CD1c-positive myeloid dendritic cell (primary cell): ENCODE measurements around the gene LAMC2.

Experiments used
- DNase-seq: peaks from one replicate; pipeline ENCODE4 v3.0.0-alpha.2; 2016; ENCODE audit errors: extremely low spot score

The LAMC2 gene

DNA sequence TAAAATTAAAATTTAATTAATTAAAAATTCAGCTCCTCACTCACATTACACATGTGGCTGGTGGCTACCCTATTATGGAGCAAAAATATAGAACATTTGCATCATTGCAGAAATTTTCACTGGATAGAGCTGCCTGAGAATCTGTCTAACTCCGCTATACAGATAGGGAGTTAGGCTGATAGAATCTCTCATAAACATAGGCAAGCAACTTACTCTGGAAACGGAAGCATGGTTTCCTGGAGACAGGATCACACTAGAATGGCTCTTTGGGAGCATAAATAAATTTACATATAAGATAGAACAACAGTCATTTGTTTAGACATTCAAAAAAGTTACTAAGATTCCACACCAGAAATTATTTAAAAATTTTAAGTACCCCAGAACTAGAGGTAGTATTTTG is 12.2 kb upstream of the LAMC2 start:
- no peak for DNase-seq

DNA sequence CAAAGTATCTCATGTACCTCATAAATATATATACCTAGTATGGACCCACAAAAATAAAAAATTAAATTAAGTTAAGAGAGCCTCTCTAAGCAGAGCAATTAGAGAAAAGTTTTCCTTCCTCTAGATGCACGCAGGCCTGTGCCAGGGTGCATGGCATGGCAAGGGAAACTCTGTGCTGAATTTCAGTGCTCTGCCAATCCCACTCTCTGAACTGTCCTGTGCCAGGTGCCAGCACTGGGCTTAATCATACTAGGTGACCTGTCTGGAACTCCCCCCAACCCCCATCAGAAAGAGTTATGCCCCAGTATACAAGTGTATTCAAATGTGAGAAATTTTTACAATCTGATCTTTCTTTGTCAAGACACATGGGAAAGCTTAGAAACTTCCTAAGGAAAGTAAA is 10.4 kb upstream of the LAMC2 start:
- DNase-seq: no peak

DNA sequence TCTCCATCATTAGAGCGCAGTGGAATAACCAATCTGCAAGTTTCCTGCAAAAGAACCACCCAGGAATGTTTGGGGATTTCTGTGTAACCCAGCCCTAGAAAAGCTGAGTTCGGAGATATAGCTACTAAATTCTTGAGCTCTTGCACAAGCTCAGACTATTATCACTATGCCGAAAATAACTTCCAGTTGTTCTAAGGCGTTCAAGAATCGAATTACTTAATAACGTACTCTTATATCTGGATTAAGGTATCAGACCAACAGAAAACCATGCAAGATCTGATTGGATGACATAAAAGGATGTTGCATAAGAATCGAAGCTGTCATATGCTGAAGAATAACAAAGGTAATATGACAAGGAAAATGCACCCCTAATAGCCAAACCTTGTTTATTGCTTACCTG is 7.5 kb upstream of the LAMC2 start:
- DNase-seq: no peak

DNA sequence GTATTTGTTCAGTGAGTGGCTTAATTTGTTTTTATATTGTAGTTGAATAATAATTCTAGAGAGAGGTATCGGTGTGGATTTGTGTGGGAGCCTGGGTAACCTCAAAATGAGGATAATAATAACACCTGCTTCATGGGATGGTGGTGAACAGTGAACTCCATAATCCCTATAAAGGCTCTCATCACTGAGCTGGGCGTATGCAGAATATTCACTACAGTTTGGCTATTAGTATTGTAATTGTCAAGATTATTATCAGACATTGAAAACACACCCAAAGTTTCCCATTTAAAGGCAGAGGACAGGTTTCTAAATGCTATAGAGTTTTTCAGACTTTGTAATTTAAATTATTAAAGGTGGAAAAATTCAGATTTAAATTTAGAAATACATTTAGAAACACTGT is 7.0 kb upstream of the LAMC2 start:
- no peak for DNase-seq

DNA sequence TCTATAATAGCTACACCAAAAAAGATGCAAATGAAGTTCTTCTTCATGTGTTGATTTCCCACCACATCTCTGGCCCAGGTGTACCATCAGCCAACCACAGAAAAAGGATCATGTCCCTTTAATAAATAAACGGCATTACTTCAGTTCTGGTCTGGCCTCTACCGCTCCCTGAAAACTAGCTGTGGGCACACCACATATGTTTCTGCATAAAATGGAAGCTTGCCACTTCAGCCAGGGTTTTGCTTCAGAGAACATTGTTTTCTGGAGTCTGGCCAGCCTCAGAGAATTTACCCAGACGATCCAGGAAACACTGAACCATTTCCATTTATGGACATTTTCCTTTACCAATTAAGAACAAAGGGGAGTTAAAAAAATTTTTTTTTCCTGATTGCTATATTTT is 5.8 kb upstream of the LAMC2 start:
- DNase-seq: no peak

DNA sequence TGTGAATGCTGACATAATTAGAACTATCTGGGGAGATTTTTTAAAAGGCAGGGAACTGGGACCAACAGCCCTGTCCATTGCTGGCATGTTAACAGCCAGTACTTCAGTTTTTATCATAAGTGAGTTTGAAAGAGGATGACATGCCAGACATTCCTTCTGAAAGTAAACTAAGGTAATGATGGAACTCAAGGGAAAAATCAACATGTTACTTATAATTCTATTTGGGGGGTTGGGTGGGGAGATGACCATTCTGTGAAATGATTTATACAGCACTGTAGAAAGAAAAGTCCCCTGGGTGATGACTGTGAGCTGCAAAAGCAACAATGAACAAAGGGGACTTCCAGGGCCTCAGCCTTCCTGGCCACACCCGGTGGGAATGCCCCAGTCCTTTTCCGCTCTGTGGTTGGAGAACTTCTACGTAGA is 5.4 kb upstream of the LAMC2 start:
- no peak for DNase-seq

DNA sequence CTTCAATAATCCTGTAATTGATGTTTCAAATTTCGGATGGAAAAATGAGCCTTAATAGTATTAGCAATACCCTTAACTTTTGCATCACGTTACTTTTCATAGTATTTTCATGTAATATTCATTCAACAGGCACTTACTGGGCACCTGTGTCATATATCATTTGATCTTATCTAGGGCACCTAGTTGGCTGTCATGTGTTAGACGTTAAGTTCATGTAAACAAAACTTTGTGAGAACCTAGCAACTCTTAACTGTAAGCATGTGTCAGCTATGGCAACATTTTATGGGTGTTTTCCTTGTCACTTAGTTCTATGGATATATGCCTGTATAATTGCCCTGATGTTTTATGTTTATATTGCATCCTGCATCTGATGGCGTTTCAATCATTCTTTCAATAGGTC is 777 bp downstream of the LAMC2 start:
- no peak for DNase-seq

DNA sequence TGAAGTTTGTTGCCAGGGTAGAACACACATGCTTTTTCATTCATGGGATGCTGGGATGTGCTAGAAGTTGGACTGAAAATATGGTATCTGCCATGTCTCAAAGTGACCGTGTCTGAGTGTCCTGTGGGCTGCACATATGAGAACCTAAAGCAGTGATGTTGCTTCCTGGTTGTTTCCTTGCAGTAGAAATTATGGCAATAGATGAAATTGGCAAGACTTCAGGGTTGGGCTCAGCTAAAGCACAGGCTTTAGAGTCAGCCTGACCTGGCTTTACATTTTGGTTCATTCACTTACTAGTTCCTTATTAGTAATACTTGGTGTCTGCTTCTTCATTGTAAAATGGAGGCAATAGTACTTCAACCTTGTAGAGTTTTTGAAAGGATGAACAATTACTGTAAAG is 2.2 kb downstream of the LAMC2 start:
- DNase-seq: no peak

DNA sequence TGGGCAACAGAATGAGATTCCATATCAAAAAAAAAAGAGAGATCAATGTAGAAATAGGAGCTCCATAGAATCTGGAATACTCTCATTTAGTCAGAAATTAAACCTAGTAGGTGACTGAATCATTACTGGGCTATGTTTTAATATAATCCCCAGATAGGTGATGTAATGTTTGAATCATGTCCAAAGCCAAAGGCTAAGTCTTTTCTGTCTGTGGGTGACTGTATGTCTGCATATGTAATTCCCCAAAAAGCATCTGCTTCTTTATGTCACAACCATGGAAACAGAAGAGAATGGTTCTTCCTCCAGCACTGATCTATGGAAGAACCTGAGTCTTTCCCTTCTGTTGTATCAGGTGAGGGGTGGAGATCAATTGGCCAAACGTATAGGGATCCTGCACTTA is 5.8 kb downstream of the LAMC2 start:
- no peak for DNase-seq

DNA sequence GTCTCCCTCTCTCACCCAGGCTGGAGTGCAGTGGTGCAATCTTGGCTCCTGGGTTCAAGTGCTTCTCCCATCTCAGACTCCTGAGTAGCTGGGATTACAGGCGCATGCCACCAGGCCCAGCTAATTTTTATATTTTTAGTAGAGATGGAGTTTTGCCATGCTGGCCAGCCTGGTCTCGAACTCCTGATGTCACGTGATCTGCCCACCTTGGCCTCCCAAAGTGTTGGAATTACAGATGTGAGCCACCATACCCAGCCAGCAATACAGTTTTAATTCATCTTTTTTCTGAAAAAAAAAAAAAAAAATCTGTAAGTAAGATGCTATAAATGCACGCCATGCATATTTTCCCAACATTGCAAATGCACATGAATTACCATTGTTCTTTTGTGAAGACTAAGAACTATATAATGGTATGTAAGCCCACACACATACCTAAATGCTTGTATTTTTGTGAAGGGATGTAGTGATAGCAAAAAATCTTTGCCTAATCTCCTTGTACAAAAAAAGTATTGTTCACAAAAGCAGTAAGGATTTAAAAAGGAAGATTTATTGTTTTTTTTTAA is 8.0 kb downstream of the LAMC2 start:
- DNase-seq: no peak

DNA sequence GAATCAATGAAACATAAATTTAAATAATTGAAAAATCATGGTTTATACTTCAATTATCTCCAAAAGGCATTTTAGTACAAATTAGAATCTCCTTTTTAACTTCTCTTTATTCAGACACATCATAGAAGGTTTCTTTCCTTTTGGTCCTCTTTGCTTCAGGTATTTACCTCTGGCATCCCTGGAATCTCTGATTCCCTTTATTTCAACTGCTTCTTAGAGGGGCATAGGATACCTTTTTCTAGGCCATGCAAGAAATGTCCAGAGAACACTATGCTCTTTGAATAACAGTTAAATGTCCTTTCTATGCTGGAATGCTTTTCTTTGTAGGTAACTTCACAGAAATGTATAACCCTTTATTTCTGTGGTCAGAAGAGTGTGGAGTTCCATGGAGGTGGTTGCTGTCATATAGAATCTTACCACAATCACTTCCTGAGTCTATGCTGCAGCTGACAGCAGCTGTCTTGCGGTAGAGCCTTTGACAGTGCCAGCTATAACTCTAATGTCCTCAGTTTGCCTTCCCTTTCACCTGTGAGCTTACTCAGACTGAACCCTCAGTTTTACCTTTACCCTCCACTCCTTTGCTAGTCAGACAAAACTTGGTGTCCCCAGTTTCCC is 8.6 kb downstream of the LAMC2 start:
- DNase-seq: no peak

DNA sequence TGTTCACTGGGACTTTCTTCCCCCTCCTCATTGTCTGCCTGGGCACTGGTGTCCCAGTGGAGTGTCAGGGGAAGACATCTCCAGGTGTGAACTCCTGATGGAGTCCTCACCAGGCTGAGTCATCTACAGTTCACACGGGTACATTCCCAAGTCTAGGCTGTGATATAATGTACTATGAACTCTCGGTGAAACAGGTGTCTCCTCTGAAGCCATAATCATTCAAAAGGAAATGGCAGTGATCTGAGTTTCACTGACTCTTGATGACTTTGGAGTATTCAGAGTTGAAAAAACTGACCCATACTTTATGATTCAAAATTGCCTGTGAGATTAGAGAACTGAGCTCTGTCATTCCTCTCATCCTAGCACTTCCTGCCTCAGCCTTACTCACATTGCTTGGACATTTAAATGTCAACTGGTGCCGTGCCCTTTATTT is 9.1 kb downstream of the LAMC2 start:
- no peak for DNase-seq

DNA sequence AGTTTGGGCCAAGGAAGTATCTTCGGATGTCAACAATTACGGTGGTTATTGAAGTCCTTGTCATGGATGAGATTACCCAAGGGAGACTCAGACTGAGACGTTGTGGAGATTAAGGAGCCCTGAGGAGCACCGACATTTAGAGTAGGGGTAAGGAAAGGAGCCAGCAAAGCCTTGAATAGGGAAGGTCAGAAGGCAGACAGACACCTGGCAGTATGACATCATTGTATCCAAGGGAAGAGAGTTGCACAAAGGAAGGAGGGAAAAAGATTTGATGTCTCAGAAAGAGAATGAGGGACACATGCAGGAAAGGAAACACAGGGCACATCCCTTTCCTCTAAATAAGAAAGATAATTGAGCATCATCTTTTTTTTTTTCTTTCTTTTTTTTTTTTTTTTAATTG is 11.7 kb downstream of the LAMC2 start:
- no peak for DNase-seq

DNA sequence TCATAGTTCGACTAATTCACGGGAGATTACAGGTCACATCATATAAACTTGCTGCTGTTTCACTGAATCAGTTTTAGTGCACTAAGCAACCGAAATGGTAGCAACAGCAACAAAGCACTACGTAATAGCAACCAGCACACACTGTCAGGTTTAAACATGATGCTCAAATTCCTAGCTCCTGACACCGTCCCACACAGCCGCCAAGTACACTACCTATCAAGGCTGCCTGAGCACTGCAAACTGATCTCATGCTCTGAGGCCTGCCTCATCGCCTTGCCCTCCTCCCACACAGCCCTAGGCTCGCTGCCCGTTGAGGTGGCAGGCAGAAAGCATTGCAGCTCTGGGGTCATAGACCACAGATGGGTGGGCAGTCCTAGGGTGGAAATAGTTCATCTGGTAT is 12.4 kb downstream of the LAMC2 start:
- no peak for DNase-seq

DNA sequence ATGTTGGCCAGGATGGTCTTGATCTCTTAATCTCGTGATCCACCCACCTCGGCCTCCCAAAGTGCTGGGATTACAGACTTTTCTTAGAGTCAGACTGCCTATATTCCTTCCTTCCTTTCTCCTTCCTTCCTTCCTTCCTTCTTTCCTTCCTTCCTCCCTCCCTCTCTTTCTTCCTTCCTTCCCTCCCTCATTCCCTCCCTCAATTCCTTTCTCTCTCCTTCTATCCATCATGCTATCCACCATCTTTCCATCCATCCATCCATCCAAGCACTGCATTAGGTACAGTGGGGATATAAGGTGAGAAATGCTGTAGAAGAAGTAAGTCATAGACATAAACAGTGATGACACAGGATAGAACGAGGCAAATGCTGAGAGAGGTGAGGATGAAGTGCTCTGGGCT is 13.2 kb downstream of the LAMC2 start:
- DNase-seq: no peak

DNA sequence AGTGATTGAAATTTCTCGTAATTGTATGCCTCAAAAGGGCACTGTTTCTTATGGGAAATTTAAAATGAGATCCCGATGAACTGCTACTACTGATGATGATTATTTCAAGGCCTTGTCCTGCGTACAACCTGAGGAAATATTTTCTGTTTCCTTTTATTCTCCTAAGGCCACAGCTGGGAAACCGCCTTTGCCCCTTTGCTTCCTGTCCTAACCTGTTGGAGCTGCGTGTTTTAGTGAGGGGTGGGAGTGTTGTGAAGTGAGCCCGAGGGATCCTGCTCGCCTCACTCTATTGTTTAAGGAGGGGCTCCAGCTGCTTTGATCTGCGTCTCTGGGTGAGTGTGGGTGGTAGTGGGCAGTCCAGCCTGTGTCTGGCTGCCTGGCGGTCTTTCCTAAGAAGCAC is 14.4 kb downstream of the LAMC2 start:
- no peak for DNase-seq

DNA sequence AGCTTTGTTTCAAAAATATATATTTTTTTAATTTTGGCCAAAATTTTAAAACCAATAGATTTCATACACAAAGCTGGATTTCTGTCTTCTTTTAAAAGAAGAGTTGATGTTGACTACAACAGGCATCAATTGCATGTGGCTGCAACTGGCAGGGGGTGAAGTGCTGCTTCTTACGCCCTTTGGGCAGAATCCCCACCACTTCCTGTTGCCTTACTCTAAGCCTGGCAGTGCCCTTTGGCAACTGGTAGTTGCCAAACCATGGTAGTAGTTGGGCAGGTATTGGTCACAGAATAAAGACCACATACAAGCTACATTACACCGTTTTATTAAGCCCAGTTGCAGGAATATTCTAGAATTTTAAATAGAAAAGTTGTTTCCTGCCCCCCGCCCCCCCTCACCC is 17.0 kb downstream of the LAMC2 start:
- no peak for DNase-seq

DNA sequence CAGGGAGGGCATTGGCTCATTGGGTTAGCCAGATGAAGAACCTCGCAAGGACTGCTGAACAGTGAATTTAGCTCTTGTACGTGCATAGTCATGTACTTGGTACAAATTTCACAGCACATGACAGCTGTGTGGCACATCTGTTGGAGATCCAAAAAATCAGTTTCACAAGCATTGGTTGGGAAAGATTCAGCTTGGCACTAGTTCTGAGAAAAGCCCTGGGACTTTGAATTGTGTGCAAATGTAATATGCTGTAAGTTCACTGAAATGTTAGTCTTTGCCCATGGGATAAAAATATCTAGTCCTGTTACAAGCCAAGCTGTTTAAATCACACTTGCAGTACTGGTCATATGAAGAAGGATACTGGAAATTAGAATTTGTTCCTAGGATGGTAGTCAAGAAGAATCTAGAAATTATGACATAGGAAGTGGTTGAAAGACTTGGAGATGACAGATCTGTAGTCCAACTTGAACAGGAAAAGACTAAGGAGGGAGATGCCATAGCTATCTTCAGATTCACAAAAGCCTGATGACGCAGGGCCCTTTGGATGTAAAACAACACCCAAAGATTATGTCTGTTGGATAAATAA is 19.2 kb downstream of the LAMC2 start:
- no peak for DNase-seq

DNA sequence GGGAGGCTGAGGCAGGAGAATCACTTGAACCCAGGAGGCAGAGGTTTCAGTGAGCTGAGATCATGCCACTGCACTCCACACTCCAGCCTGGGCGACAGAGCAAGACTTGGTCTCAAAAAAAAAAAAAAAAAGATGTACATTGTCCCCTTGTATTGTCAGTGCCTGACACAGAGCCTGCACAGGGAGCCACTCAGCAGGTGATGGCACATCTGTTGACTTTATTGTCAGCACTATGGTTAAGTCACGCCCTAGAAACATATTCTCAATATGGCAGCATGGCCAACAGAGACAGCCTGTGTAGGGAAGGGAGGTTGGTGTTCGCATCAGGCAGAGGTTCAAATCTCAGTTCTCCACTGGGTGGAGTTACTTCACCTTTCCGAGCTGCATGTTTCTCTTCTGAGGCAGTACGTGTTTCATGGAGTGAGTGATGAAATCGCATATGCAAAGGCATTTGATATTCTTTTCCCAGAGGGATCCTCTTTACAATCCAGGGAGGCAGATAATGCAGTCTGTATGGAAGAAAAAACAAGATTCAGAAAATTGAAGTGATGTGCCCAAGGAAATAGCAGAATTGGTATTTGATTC is 20.6 kb downstream of the LAMC2 start:
- no peak for DNase-seq

DNA sequence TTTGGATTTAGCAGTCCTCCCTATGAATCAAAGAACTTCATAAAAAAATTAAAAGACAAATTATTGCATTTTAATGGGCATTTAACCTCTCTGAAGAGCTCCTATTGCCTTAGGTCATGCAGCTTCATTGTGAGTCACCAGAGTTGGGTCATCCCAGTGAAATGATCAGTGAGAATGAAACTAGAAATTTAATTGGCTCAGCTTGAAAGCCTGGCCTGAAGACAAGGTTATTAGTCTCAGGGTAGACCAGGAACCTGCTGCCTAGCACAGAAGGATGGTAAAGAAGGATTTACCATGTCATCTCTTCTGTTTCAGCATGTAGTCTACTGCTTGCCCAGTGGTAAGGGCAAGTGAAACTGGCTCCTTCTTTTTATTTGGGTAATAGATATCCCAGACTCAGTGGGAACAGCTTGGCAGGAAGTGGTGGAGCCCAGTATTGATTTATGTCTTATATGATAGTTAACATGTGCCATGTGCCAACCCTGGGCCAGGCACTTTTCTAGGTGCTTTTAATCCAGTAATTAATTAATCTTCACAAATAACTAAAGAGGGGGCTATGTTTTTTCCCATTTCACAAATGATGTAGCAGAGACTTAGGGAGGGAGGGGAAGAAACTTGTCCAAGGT is 23.6 kb downstream of the LAMC2 start:
- DNase-seq: peak; percentile 25

DNA sequence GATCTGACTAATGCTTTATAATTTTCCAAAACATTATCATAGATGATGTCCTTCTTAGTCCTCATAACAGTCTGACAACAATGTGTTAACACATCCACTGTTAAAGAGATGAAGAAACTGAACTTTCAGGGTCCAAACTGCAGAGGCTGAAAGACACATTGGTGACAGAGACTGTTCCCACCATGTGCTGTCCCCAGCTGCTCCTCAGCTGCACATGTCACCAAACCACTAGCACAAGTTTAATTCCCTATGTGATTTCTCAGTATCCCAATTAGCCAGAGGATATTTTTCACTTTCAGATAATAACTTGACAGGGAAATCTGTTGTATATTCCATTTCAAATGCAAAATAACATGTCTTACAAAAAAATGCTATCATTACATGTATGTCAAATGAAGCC is 24.6 kb downstream of the LAMC2 start:
- no peak for DNase-seq

DNA sequence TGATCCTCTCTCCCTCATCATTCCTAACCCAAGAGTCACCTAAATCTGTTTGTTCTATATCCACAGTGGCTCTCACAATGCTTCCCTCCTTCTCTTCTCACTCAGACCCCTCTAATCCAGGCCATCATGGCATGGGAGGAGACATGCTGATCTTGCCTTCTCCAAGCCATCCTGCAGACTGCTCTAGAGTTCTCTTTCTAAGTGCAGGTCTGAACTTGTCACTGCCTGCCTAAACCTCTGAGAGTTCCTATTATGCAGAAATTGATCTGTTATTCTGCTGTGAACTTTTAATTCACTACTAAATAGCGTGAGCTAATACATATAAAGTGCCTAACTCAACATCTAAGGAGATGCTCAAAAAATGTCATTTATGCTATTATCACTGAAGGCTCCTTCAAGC is 26.8 kb downstream of the LAMC2 start:
- no peak for DNase-seq
